ENCODE results near the gene CA5A. TPM values are rescaled to one million over a fixed set of nuclear protein-coding genes. Genes with fewer than 3 reads are reported as not detected.

CA5A gene
- total RNA-seq, result not detected in 2 replicates

GRCh38 chr16:87936375-87937230 is at the start of gene CA5A:
TSS of gene CA5A (minus strand) at chr16:87936529. CDS start at chr16:87936450, 79 bp downstream.

GRCh38 chr16:87950765-87951551 is 14.6 kb upstream of the CA5A start, which contains the start of gene BANP:
TSS of gene BANP (plus strand) at chr16:87951434. CDS start at chr16:87975116, 23,682 bp downstream.

GRCh38 chr16:87869061-87869878 is 67.1 kb downstream of the CA5A start, which contains the start of gene SLC7A5:
TSS of gene SLC7A5 (minus strand) at chr16:87869507. CDS start at chr16:87869422, 85 bp downstream.

Other genes with a start within 250 kb of the CA5A start
- 23.6 and 23.7 TPM in 2 replicates for gene KLHDC4, start 170.5 kb downstream of the CA5A start, total RNA-seq
- 5.9 and 23.4 TPM in 2 replicates for gene SLC7A5, start 67.0 kb downstream of the CA5A start, total RNA-seq
- 30.9 and 38.9 TPM in 2 replicates for gene BANP, start 14.9 kb upstream of the CA5A start, total RNA-seq